T1000 (cell line): ENCODE data around the gene ZNF235.
"Not testable (repeated sequence)": the region's sequence is repeated elsewhere in the genome, so short reads cannot be mapped to it uniquely, and the experiment has no call there.

Source experiments
- DNase-seq: peaks from one replicate; lab custom pipeline; 2025; ENCODE audit warnings: mixed read lengths; lab: John Stamatoyannopoulos, UW

The ZNF235 gene

DNA sequence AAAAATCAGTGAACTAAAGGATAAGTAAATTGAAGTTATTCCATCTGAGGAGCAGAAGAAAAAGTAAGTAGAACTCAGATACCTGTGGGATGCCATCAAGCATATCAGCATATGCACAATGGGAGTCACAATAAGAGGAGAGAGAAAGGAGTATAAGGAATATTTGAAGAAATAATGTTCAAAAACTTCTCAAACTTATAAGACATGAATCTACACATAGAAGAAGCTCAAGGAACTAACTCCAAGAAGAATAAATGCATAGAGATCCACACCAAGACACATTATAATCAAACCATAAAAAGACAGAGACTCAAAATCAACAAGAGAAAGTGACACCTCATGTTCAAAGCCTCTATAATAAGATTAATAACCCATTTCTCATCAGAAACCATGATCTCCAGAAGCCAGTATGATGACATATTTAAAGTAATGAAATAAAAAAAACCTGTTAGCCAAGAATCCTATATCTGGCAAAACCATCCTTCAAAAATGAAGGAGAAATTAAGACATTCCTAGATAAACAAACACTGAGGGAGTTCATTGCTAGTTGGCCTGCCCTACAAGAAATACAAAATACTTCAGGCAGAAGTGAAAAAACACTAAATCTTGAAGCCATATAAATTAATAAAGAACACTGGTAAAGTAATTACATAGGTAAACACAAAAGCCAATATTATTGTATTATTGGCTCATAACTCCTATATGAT lies 49.0 kb downstream of the ZNF235 start:
- DNase-seq = no peak

DNA sequence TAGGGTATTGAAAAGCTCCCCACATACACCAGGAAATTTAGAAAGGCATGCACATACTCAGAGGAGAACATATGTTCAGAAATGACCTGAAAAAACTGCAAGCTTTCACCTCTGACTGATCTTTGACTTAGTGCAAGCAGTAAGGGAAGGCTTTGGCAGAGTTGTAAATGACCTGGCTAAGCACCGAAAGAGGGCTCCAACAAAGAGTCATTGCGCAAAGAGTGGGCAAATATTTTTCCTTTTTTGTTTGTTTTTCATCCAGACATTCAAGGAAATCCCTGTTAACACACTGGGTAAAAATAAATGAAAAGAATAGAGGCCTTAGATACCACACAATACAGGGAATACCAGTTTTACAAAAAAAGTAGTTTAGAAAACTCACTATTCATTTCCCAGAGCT lies 50.3 kb downstream of the ZNF235 start:
- DNase-seq = no peak

DNA sequence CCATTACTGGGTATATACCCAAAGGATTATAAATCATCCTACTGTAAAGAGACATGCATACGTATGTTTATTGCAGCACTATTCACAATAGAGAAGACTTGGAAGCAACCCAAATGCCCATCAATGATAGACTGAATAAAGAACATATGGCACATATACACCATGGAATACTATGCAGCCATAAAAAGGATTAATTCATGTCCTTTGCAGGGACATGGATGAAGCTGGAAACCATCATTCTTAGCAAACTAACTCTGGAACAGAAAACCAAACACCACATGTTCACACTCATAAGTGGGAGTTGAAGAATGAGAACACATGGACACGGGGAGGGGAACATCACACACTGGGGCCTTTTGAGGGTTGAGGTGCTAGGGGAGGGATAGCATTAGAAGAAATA lies 51.4 kb downstream of the ZNF235 start:
- not testable (repeated sequence) for DNase-seq

DNA sequence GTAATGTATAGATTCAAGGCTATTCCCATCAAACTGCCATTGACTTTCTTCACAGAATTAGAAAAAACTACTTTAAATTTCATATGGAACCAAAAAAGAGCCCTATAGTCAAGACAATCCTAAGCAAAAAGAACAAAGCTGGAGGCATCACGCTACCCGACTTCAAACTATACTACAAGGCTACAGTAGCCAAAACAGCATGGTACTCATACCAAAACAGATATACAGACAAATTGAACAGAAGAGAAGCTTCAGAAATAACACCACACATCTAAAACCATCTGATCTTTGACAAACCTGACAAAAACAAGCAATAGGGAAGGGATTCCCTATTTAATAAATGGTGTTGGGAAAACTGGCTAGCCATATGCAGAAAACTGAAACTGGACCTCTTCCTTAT lies 52.5 kb downstream of the ZNF235 start:
- DNase-seq = not testable (repeated sequence)

DNA sequence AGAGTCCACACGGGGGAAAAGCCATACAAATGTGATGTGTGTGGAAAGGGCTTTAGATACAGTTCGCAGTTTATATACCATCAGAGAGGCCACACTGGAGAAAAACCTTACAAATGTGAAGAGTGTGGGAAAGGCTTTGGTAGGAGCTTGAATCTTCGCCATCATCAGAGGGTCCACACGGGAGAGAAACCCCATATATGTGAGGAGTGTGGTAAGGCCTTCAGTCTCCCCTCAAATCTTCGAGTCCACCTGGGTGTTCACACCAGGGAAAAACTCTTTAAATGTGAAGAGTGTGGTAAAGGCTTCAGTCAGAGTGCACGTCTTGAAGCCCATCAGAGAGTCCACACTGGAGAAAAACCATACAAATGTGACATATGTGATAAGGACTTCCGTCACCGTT lies 68.4 kb downstream of the ZNF235 start:
- no peak for DNase-seq
